HG02571 (cell line): ENCODE results near the gene FGF12.

Source experiments
- ATAC-seq: cut with Tn5 transposase; IDR thresholded peaks from one replicate; pipeline ENCODE4 v1.9.1; 2021; ENCODE audit warnings: mild to moderate bottlenecking, moderate library complexity; ENCODE audit not compliant: unreplicated experiment

Gene FGF12

DNA sequence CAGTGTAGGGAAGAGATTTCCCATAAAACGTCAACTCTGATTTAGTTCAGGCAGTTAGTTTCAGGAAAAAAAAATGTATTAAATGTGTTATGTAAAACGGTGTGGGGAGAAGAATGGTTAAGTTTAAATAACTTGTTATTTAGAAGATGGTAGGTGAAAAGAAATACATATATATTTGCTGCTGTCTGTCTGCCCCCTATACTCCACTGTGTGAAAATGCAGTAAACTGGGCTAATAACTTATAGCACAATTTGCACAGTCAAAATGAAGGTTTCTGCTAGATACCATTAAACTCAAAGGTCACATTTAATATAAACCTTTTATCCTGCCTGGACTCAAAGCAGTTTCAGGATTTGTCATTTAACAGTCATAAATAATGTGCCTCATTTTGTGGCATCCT is 515.0 kb downstream of the FGF12 start:
- ATAC-seq, result no peak

DNA sequence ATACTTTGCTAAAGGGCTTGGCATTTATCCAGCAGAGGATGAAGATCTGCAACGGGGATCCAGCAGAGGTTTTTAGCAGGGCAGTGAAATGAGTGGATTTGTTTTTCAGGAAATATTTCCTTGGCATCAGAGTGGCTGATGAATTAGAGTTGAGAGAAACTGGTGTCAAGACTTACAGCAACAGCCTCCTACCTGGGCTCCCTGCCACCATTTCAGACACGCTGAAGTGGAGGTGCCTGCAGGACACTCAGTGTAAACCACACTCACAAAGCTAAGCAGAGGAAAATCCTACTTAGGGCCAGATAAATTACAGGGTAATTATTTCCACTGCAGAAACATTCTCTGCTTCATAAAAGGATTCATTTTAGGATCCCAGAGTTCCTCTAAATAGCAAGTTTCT is 519.7 kb downstream of the FGF12 start:
- no peak for ATAC-seq

- no peak for ATAC-seq
These were observed 520.1 kb downstream of the FGF12 start for GRCh38 chr3:192207239-192207638.

DNA sequence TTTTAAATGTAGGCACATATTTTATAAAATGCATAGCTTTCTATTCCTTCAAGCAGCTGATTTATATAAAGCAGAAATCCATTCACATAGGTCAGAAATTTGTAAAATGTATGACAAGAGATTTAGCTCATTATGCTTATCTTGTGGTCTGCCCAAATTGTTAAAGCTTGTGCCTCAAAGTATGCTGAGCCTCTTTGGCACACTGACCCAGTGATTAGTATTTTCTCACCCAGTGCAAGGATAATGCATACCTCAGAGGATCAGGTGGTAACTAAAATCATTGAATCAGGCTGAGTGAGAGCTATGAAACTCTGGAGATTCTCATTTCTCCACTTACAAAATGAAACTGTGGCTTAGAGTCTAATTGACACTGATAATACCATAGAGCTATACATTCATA is 533.3 kb downstream of the FGF12 start:
- no peak for ATAC-seq

- ATAC-seq, result peak; percentile 95
These were observed 539.0 kb downstream of the FGF12 start for GRCh38 chr3:192188218-192188835.

DNA sequence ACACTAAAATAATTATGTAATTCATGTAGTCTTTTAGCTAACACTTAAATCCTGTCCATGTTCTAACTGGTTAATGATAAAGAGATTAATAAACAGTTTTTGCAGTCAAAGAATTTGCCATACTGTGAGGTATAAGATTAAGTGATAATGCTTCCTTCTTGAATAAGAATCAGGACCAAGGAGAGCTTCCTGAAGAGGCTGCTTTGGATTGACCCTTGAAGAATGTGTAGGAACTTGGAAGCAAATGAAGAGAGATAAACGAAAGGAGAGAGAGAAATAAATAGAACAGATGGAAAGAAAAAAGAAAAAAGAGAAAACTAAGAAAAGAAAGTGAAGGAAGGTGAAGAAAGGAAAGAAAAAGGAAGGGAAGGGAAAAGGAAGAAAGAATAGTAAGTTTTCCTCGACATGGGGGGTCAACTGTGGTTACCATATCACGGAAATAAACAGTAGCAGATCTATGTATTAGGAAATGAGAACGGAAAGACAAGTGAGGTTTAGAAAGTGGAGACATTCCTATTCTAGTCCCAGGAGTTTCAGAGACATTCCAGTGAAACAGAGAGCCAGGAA is 539.8 kb downstream of the FGF12 start:
- no peak for ATAC-seq

DNA sequence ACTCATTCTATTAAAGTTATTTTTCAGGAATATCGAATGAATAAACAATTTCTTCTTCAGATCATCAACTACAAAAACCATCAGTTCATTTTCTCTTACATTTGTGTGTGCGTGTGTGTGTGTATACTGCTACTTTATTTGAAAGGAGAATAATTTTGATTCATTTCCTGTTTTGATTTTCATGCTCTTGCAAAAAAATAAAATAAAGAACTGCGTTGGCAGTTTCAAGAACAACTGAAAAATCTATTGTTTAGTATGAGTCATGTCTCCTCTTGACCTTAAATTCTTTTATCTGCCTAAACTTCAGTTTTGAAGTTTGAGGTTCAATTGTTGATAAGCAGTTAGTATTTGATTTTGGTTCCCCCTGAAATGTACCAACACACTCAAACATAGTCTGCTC is 540.8 kb downstream of the FGF12 start:
- ATAC-seq, result no peak

- no peak for ATAC-seq
These were observed 541.3 kb downstream of the FGF12 start for GRCh38 chr3:192186045-192186444.

GRCh38 chr3:192183109-192183508 is 544.2 kb downstream of the FGF12 start:
- ATAC-seq, result no peak

DNA sequence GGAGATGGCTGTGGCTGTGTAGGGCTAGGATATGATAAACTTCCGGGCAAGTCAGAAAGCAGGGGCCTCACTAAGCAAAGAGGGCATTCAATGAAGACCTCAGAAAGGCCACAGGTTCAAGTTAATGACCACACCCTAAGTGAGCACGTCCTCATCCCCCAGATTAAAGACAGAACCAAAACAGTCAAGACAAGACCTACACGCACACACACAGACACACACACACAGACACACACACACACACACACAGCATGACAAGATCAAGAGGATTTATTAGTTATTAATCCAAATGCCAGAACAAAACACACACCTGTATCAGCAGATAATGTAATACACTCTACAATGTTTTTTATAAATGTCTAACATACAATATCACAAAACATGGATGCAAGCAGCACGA is 546.2 kb downstream of the FGF12 start:
- no peak for ATAC-seq

- no peak for ATAC-seq
These were observed 550.0 kb downstream of the FGF12 start for GRCh38 chr3:192177383-192177782.

GRCh38 chr3:192174283-192174682 is 553.1 kb downstream of the FGF12 start:
- ATAC-seq, result no peak

- no peak for ATAC-seq
These were observed 556.1 kb downstream of the FGF12 start for GRCh38 chr3:192171213-192171612.

- ATAC-seq, result no peak
These were observed 556.7 kb downstream of the FGF12 start for GRCh38 chr3:192170659-192171058.

DNA sequence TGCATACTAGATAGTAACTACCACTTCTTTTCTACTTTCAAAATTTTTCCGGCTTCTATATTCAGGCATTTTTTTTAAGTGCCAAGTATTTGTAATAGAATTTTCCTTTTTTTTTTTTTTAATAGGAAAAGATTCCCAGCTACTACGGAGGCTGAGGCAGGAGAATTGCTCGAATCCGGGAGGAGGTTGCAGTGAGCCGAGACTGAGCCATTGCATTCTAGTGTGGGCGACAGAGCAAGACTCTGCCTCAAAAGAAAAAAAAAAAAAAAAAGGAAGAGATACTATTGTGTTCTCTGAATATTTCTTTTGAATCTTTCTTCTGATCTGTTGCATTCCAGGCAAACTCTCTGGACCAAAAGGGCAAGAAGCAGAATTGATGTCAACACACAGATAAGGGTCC is 557.3 kb downstream of the FGF12 start:
- ATAC-seq, result no peak

DNA sequence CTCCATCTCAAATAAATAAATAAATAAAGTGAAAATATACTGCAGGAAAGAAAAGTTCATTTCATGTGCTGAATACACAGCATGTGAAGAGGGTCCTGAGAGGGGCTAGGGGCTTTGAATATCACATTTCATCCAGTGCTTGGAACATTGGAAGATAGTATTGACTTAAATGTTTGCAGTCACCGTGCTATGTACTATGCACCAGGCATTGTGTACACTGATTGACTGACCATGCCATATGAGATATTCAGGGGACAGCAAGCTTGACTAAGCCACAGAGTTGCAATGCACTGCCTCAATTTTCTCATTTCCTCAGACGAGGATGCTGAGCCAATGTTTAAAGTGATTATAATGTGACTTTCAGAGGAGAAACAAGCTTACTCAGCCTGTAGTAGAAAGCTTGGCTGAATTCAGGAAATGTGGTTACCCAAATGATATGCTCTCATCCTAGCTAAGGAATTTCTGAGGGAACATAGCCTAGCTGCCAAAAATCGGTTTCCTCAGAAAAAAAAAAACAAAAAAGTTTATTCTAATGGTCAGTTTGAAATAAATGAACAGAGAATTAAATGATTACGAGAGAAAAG is 557.9 kb downstream of the FGF12 start:
- ATAC-seq, result no peak

DNA sequence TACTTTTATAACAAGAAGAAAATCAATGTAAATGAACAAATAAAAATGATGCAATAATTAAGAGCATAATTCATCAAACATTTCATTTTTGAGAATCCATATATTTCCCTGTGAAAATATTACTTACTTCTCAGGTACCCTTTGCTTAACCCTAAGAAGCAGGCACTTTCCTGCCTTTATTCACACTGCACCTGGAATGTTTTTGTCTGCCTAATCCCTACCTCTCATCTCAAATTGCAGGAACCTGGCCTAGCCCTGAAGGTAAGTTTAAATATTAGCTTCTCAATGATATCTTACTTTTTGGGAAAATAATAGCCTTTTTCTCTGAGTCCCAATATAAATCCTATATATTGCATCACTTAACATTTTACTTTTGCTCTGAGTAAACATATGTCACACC is 559.1 kb downstream of the FGF12 start:
- ATAC-seq, result no peak

- ATAC-seq, result no peak
These were observed 561.8 kb downstream of the FGF12 start for GRCh38 chr3:192165552-192165951.

DNA sequence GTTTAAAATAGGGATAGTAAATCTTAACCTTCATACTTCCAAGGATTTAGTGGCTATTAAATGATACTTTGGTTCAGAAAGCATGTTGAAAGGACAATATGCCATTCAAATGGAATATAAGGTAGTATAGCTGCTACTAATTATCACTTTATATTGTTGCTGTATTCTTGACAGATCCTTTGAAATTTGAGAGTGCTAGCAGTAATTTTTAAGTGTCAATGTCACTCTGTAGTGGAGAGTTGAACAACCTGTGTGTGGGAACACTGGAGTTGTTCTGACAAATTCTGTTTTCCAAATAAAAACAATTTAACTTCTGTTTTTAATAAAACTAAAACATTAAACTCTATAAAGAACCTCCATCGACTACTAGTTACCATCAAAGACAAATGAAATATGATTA is 565.7 kb downstream of the FGF12 start:
- ATAC-seq, result no peak

DNA sequence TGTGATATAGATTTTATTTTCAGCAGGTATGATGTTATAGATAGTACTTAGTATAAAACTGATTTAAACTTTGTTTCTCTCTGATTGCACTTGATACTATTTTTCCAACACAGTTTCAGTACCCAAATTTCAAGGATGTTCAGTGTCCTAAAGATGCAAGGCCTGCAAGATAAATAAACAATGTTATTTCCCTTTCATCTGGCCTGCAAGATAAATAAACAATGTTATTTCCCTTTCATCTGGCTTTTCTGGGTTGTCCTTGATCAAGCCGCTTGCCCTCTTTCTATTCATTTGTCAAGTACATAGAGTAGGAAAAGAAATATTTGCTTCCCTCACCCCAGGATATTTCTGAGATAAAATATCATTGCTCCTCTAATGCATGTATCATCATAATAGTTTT is 571.0 kb downstream of the FGF12 start:
- ATAC-seq, result no peak

GRCh38 chr3:192155194-192155593 is 572.1 kb downstream of the FGF12 start:
- no peak for ATAC-seq

DNA sequence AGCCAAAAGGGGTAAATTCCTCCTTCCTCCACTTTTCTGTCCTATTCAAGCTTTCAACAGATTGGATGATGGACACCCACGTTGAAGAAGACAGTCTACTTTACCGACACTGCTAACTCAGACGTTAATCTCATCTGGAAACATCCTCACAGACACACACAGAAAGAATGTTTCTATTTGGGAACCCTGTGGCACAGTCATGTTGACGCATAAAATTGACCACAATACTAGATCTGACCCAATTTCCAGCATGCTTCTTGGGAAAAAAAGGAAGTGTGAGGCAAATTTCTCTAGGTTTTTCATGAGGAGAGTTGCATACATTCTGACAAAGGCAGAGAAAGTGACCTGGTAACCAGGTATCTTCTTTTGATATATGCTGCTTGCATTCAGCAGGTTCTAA is 594.1 kb downstream of the FGF12 start:
- no peak for ATAC-seq
